HEK293 (cell line): ENCODE data around the gene DOCK1.

Experiments used
- BCL11A ChIP-seq: fragments of 450-650 bp; formaldehyde crosslinking; IDR thresholded peaks from 2 replicates; pipeline ENCODE4 v1.5.1; 2016; ENCODE audit warnings: low read depth, missing biosample characterization, missing genetic modification characterization
- GLIS2 ChIP-seq: fragments of 450-650 bp; formaldehyde crosslinking; IDR thresholded peaks from 2 replicates; pipeline ENCODE4 v1.5.1; 2016; ENCODE audit warnings: missing biosample characterization, missing genetic modification characterization
- IKZF3 ChIP-seq: fragments of 450-650 bp; IDR thresholded peaks from 2 replicates; pipeline ENCODE4 v1.5.0; 2018; ENCODE audit warnings: missing biosample characterization, mild to moderate bottlenecking, missing genetic modification characterization, moderate library complexity
- KLF8 ChIP-seq: fragments of 450-650 bp; formaldehyde crosslinking; IDR thresholded peaks from 2 replicates; pipeline ENCODE4 v1.5.1; 2016; ENCODE audit warnings: missing biosample characterization, missing genetic modification characterization
- KLF9 ChIP-seq: fragments of 450-650 bp; formaldehyde crosslinking; IDR thresholded peaks from 2 replicates; pipeline ENCODE4 v1.5.1; 2016; ENCODE audit warnings: missing biosample characterization, missing genetic modification characterization, low read depth
- PRDM2 ChIP-seq: fragments of 450-650 bp; formaldehyde crosslinking; IDR thresholded peaks from 2 replicates; pipeline ENCODE4 v1.5.1; 2016; ENCODE audit warnings: missing biosample characterization, missing genetic modification characterization, borderline replicate concordance
- SP3 ChIP-seq: fragments of 450-650 bp; formaldehyde crosslinking; IDR thresholded peaks from 2 replicates; pipeline ENCODE4 v1.5.1; 2016; ENCODE audit warnings: missing biosample characterization, missing genetic modification characterization
- TCF7L2 ChIP-seq: IDR thresholded peaks from 2 replicates; pipeline ENCODE4 v1.6.1; 2011; ENCODE audit warnings: low read depth, mild to moderate bottlenecking, inconsistent platforms, low read length, moderate library complexity, borderline replicate concordance
- WT1 ChIP-seq: fragments of 450-650 bp; formaldehyde crosslinking; IDR thresholded peaks from 2 replicates; pipeline ENCODE4 v1.5.1; 2016; ENCODE audit warnings: missing biosample characterization, missing genetic modification characterization
- ZBTB8A ChIP-seq: fragments of 450-650 bp; formaldehyde crosslinking; IDR thresholded peaks from 2 replicates; pipeline ENCODE4 v1.5.1; 2016; ENCODE audit warnings: missing biosample characterization, missing genetic modification characterization
- ZIC2 ChIP-seq: fragments of 450-650 bp; formaldehyde crosslinking; IDR thresholded peaks from 2 replicates; pipeline ENCODE4 v1.5.1; 2016; ENCODE audit warnings: missing biosample characterization, missing genetic modification characterization
- ZNF26 ChIP-seq: fragments of 450-650 bp; formaldehyde crosslinking; IDR thresholded peaks from 2 replicates; pipeline ENCODE4 v1.5.1; 2016; ENCODE audit warnings: missing biosample characterization, missing genetic modification characterization
- ZNF335 ChIP-seq: fragments of 450-650 bp; formaldehyde crosslinking; conservative IDR thresholded peaks from 2 replicates; pipeline ENCODE4 v1.5.1; 2016; ENCODE audit warnings: missing biosample characterization, missing genetic modification characterization
- ZNF341 ChIP-seq: fragments of 450-650 bp; formaldehyde crosslinking; IDR thresholded peaks from 2 replicates; pipeline ENCODE4; 2016; ENCODE audit warnings: low read depth, missing biosample characterization, missing genetic modification characterization
- ZNF426 ChIP-seq: fragments of 450-650 bp; formaldehyde crosslinking; IDR thresholded peaks from 2 replicates; pipeline ENCODE4 v1.5.1; 2017; ENCODE audit warnings: missing biosample characterization, missing genetic modification characterization, mild to moderate bottlenecking, inconsistent platforms, moderate library complexity
- ZNF521 ChIP-seq: fragments of 450-650 bp; formaldehyde crosslinking; IDR thresholded peaks from 2 replicates; pipeline ENCODE4 v1.5.1; 2017; ENCODE audit warnings: missing biosample characterization, mild to moderate bottlenecking, missing genetic modification characterization
- ZNF777 ChIP-seq: fragments of 450-650 bp; formaldehyde crosslinking; IDR thresholded peaks from 2 replicates; pipeline ENCODE4 v1.5.1; 2017; ENCODE audit warnings: missing biosample characterization, missing genetic modification characterization, borderline replicate concordance
- ZXDB ChIP-seq: fragments of 450-650 bp; formaldehyde crosslinking; IDR thresholded peaks from 2 replicates; pipeline ENCODE4 v1.5.1; 2016; ENCODE audit warnings: missing biosample characterization, missing genetic modification characterization
- TF ChIP-seq, protein P1 (sequence below): fragments of 450-650 bp; formaldehyde crosslinking; optimal IDR thresholded peaks from 2 replicates; pipeline ENCODE3; 2016; ENCODE audit warnings: missing biosample characterization, mild to moderate bottlenecking, missing genetic modification characterization
- TF ChIP-seq, protein P2 (sequence below): fragments of 450-650 bp; formaldehyde crosslinking; IDR thresholded peaks from 2 replicates; pipeline ENCODE4 v1.5.1; 2016; ENCODE audit warnings: missing biosample characterization, missing genetic modification characterization
- TF ChIP-seq, protein P3 (sequence below): fragments of 450-650 bp; formaldehyde crosslinking; IDR thresholded peaks from 2 replicates; pipeline ENCODE4 v1.5.1; 2016; ENCODE audit warnings: missing biosample characterization, missing genetic modification characterization
- TF ChIP-seq, protein P4 (sequence below): fragments of 450-650 bp; formaldehyde crosslinking; IDR thresholded peaks from 2 replicates; pipeline ENCODE4 v1.5.0; 2017; ENCODE audit warnings: missing biosample characterization, missing genetic modification characterization, borderline replicate concordance

The DOCK1 gene

GRCh38 chr10:126905776-126906703 lies 812 bp downstream of the DOCK1 start (continued):
- no peak for TF ChIP-seq PRDM2 (tag by site-specific recombination)
- no peak for TF ChIP-seq BCL11A (tag by site-specific recombination)
- TF ChIP-seq ZNF521 (tag by site-specific recombination): no peak
- TF ChIP-seq, protein P1, sequence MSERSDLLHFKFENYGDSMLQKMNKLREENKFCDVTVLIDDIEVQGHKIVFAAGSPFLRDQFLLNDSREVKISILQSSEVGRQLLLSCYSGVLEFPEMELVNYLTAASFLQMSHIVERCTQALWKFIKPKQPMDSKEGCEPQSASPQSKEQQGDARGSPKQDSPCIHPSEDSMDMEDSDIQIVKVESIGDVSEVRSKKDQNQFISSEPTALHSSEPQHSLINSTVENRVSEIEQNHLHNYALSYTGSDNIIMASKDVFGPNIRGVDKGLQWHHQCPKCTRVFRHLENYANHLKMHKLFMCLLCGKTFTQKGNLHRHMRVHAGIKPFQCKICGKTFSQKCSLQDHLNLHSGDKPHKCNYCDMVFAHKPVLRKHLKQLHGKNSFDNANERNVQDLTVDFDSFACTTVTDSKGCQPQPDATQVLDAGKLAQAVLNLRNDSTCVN (tag by site-specific recombination): peak; percentile 77
- 0 out of 2 replicates have a peak, but pooled peaks have one; percentile 19 for TF ChIP-seq ZXDB
- peak; percentile 25; the same call in 1 of the 2 replicates for TF ChIP-seq ZIC2 (tag by site-specific recombination)
- TF ChIP-seq, protein P2, sequence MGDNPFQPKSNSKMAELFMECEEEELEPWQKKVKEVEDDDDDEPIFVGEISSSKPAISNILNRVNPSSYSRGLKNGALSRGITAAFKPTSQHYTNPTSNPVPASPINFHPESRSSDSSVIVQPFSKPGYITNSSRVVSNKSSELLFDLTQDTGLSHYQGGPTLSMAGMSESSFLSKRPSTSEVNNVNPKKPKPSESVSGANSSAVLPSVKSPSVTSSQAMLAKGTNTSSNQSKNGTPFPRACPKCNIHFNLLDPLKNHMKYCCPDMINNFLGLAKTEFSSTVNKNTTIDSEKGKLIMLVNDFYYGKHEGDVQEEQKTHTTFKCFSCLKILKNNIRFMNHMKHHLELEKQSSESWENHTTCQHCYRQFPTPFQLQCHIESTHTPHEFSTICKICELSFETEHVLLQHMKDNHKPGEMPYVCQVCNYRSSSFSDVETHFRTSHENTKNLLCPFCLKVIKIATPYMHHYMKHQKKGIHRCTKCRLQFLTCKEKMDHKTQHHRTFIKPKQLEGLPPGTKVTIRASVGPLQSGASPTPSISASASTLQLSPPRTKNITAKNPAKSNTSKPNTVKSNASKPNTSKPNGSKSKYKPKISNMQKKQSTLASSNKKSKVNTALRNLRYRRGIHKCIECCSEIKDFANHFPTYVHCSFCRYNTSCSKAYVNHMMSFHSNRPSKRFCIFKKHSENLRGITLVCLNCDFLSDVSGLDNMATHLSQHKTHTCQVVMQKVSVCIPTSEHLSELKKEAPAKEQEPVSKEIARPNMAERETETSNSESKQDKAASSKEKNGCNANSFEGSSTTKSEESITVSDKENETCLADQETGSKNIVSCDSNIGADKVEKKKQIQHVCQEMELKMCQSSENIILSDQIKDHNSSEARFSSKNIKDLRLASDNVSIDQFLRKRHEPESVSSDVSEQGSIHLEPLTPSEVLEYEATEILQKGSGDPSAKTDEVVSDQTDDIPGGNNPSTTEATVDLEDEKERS (tag by site-specific recombination): no peak
- peak; percentile 32; the same call in 1 of the 2 replicates for TF ChIP-seq IKZF3 (tag by site-specific recombination)
- peak; percentile 52; the same call in 1 of the 2 replicates for TF ChIP-seq KLF8 (tag by site-specific recombination)
- TF ChIP-seq KLF9 (tag by site-specific recombination): peak; percentile 15; the same call in 1 of the 2 replicates
- peak; percentile 38; the same call in 1 of the 2 replicates for TF ChIP-seq ZNF341 (tag by site-specific recombination)
- peak; percentile 66 for TF ChIP-seq ZNF777 (tag by site-specific recombination)
- TF ChIP-seq SP3 (tag by site-specific recombination): peak; percentile 73
- peak; percentile 88 for TF ChIP-seq ZNF335
- TF ChIP-seq ZNF26 (tag by site-specific recombination): no peak
- TF ChIP-seq ZNF426 (tag by site-specific recombination): no peak
- TF ChIP-seq GLIS2 (tag by site-specific recombination): peak; percentile 77
- TF ChIP-seq, protein P3, sequence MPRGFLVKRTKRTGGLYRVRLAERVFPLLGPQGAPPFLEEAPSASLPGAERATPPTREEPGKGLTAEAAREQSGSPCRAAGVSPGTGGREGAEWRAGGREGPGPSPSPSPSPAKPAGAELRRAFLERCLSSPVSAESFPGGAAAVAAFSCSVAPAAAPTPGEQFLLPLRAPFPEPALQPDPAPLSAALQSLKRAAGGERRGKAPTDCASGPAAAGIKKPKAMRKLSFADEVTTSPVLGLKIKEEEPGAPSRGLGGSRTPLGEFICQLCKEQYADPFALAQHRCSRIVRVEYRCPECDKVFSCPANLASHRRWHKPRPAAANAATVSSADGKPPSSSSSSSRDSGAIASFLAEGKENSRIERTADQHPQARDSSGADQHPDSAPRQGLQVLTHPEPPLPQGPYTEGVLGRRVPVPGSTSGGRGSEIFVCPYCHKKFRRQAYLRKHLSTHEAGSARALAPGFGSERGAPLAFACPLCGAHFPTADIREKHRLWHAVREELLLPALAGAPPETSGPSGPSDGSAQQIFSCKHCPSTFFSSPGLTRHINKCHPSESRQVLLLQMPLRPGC (tag by site-specific recombination): no peak
- TF ChIP-seq ZBTB8A (tag by site-specific recombination): peak; percentile 76
- TF ChIP-seq, protein P4, sequence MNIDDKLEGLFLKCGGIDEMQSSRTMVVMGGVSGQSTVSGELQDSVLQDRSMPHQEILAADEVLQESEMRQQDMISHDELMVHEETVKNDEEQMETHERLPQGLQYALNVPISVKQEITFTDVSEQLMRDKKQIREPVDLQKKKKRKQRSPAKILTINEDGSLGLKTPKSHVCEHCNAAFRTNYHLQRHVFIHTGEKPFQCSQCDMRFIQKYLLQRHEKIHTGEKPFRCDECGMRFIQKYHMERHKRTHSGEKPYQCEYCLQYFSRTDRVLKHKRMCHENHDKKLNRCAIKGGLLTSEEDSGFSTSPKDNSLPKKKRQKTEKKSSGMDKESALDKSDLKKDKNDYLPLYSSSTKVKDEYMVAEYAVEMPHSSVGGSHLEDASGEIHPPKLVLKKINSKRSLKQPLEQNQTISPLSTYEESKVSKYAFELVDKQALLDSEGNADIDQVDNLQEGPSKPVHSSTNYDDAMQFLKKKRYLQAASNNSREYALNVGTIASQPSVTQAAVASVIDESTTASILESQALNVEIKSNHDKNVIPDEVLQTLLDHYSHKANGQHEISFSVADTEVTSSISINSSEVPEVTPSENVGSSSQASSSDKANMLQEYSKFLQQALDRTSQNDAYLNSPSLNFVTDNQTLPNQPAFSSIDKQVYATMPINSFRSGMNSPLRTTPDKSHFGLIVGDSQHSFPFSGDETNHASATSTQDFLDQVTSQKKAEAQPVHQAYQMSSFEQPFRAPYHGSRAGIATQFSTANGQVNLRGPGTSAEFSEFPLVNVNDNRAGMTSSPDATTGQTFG (tag by site-specific recombination): no peak
- TF ChIP-seq TCF7L2: no peak
- no peak for TF ChIP-seq WT1 (tag by site-specific recombination)
